GM23338 (cell line): Measurements from ENCODE around the gene YIPF2. TPM values are rescaled to one million over a fixed set of nuclear protein-coding genes. Genes with fewer than 3 reads are reported as not detected.

ENCODE experiments used
- ATAC-seq: fragments of 200-7000 bp; cut with Tn5 transposase; 3 replicates; pipeline ENCODE4 v1.9.1; 2020
- DNase-seq: peaks from one replicate; pipeline ENCODE4 v3.0.0-alpha.2; 2015; ENCODE audit warnings: low spot score
- H2AFZ ChIP-seq: fragments of 200-600 bp; sonication (generic); 2 replicates; pipeline ENCODE4 v1.8.0; 2016; ENCODE audit warnings: antibody characterized with exemption, mild to moderate bottlenecking, moderate library complexity
- H3F3A ChIP-seq: fragments of 200-600 bp; sonication (generic); replicated peaks from 2 replicates; pipeline ENCODE4 v1.8.0; 2017; ENCODE audit warnings: antibody characterized with exemption, mixed run types, low read depth
- H3K27ac ChIP-seq: fragments of 200-600 bp; sonication (generic); 2 replicates; pipeline ENCODE4 v1.6.1; 2016; ENCODE audit warnings: low read depth
- H3K27me3 ChIP-seq: fragments of 200-600 bp; sonication (generic); 2 replicates; pipeline ENCODE4 v1.8.0; 2016; ENCODE audit warnings: mild to moderate bottlenecking, mixed run types, moderate library complexity; ENCODE audit not compliant: insufficient read depth
- H3K36me3 ChIP-seq: fragments of 200-600 bp; sonication (generic); 2 replicates; pipeline ENCODE4 v1.8.0; 2016; ENCODE audit warnings: mild to moderate bottlenecking; ENCODE audit not compliant: insufficient read depth
- H3K4me1 ChIP-seq: fragments of 200-600 bp; sonication (generic); 2 replicates; pipeline ENCODE4 v1.8.0; 2016; ENCODE audit warnings: mild to moderate bottlenecking, moderate library complexity; ENCODE audit not compliant: insufficient read depth
- H3K4me2 ChIP-seq: fragments of 200-600 bp; sonication (generic); 2 replicates; pipeline ENCODE4 v1.7.1; 2017; ENCODE audit warnings: mixed run types
- H3K4me3 ChIP-seq: fragments of 200-600 bp; sonication (generic); 2 replicates; pipeline ENCODE4 v1.6.1; 2016; ENCODE audit warnings: mixed run types
- H3K79me2 ChIP-seq: fragments of 200-600 bp; sonication (generic); replicated peaks from 2 replicates; pipeline ENCODE4 v1.8.0; 2017; ENCODE audit warnings: mild to moderate bottlenecking; ENCODE audit not compliant: insufficient read depth
- H3K9me2 ChIP-seq: fragments of 200-600 bp; sonication (generic); 2 replicates; pipeline ENCODE4 v1.8.0; 2017; ENCODE audit not compliant: insufficient read depth
- H4K20me1 ChIP-seq: fragments of 200-600 bp; sonication (generic); replicated peaks from 2 replicates; pipeline ENCODE4 v1.8.0; 2017; ENCODE audit warnings: mild to moderate bottlenecking; ENCODE audit not compliant: insufficient read depth
- H3K27ac Mint-ChIP-seq: 2 replicates; pipeline ENCODE4 v1.8.0; 2020; ENCODE audit warnings: inconsistent platforms, mild to moderate bottlenecking, moderate library complexity, mixed read lengths
- H3K27me3 Mint-ChIP-seq: 3 replicates; pipeline ENCODE4 v1.8.0; 2022; ENCODE audit warnings: low read depth, mild to moderate bottlenecking, moderate library complexity, mixed read lengths, inconsistent platforms; ENCODE audit not compliant: insufficient read depth, poor library complexity
- H3K36me3 Mint-ChIP-seq: 3 replicates; pipeline ENCODE4 v1.8.0; 2021; ENCODE audit warnings: low read depth, mild to moderate bottlenecking, inconsistent platforms, moderate library complexity, mixed read lengths
- H3K4me1 Mint-ChIP-seq: 3 replicates; pipeline ENCODE4 v1.8.0; 2020; ENCODE audit warnings: mild to moderate bottlenecking, inconsistent platforms, mixed read lengths
- H3K4me3 Mint-ChIP-seq: 3 replicates; pipeline ENCODE4 v1.8.0; 2021; ENCODE audit warnings: moderate library complexity, mild to moderate bottlenecking, inconsistent platforms, mixed read lengths
- H3K9me3 Mint-ChIP-seq: 3 replicates; pipeline ENCODE4 v1.8.0; 2020; ENCODE audit warnings: moderate library complexity, mild to moderate bottlenecking, inconsistent platforms, mixed read lengths
- CREB1 ChIP-seq: fragments of 250-450 bp; sonication (Bioruptor Pico); IDR thresholded peaks from 2 replicates; pipeline ENCODE4 v1.5.0; 2020; ENCODE audit warnings: low read depth, mild to moderate bottlenecking, moderate library complexity
- CTCF ChIP-seq, 2 experiments: fragments of 200-600 bp in 1 of 2; sonication (generic) in 1 of 2; conservative IDR thresholded peaks; 2 replicates each; pipeline versions ENCODE4 v1.5.1 to v1.6.1; 2016 to 2017; ENCODE audit warnings: antibody characterized with exemption in 2 of 2, low read depth in 2 of 2, mild to moderate bottlenecking in 2 of 2, moderate library complexity in 1 of 2
- ETS1 ChIP-seq: IDR thresholded peaks from 2 replicates; pipeline ENCODE4 v1.6.1; 2016; ENCODE audit warnings: antibody characterized with exemption
- EZH2 ChIP-seq: fragments of 200-600 bp; sonication (generic); IDR thresholded peaks from one replicate; pipeline ENCODE4 v1.8.0; 2017; ENCODE audit warnings: antibody characterized with exemption, mild to moderate bottlenecking, low read depth; ENCODE audit not compliant: unreplicated experiment
- EZH2phosphoT487 ChIP-seq: fragments of 200-600 bp; sonication (generic); IDR thresholded peaks from one replicate; pipeline ENCODE4 v1.8.1; 2018; ENCODE audit warnings: antibody characterized with exemption; ENCODE audit not compliant: unreplicated experiment
- JUNB ChIP-seq: IDR thresholded peaks from one replicate; pipeline ENCODE4 v1.6.1; 2016; ENCODE audit warnings: antibody characterized with exemption; ENCODE audit not compliant: unreplicated experiment
- NANOG ChIP-seq: IDR thresholded peaks from 2 replicates; pipeline ENCODE4 v1.6.1; 2016; ENCODE audit warnings: antibody characterized with exemption, borderline replicate concordance
- POLR2AphosphoS5 ChIP-seq: IDR thresholded peaks from 2 replicates; pipeline ENCODE4 v1.6.1; 2016; ENCODE audit warnings: antibody characterized with exemption, low read depth
- REST ChIP-seq: IDR thresholded peaks from one replicate; pipeline ENCODE4 v1.6.1; 2018; ENCODE audit warnings: antibody characterized with exemption; ENCODE audit not compliant: unreplicated experiment
- STAT1 ChIP-seq: IDR thresholded peaks from one replicate; pipeline ENCODE4 v1.6.1; 2016; ENCODE audit warnings: antibody characterized with exemption; ENCODE audit not compliant: unreplicated experiment
- ZNF114 ChIP-seq: fragments of 250-450 bp; sonication (Bioruptor Pico); IDR thresholded peaks from 2 replicates; pipeline ENCODE4 v1.5.0; 2020; ENCODE audit warnings: mild to moderate bottlenecking, moderate library complexity
- ZNF331 ChIP-seq: fragments of 250-450 bp; sonication (Bioruptor Pico); IDR thresholded peaks from 2 replicates; pipeline ENCODE4 v1.5.0; 2020; ENCODE audit warnings: low read depth, mild to moderate bottlenecking, moderate library complexity
- ZNF462 ChIP-seq: fragments of 250-450 bp; sonication (Bioruptor Pico); IDR thresholded peaks from 2 replicates; pipeline ENCODE4 v1.5.0; 2020; ENCODE audit warnings: mild to moderate bottlenecking, moderate library complexity
- polyA plus RNA-seq: library from polyadenylated mRNA; unstranded; fragments of >200 nt; fragmentation: Nextera tagmentation; extraction: Ambion mirVana; gene quantifications from 2 replicates; pipeline ENCODE4 v1.2.1, GENCODE V29; 2016
- total RNA-seq: library from RNA; depleted of rRNA; stranded (reverse); fragments of >200 nt; shearing (Covaris generic); gene quantifications from 2 replicates; pipeline ENCODE4 v1.2.3, GENCODE V29; 2014

Gene YIPF2
- total and polyA plus RNA-seq, 2 experiments from 2014 or later = 36.3 to 63.7 TPM

GRCh38 chr19:10975374-10976130 lies 47.1 kb upstream of the YIPF2 start:
- TF ChIP-seq STAT1 = no peak
- TF ChIP-seq POLR2AphosphoS5 = no peak
- no peak for TF ChIP-seq ZNF331 (CRISPR knock-in tag)
- no peak for TF ChIP-seq REST
- TF ChIP-seq JUNB = no peak
- TF ChIP-seq ZNF114 (CRISPR knock-in tag) = no peak
- no peak for TF ChIP-seq ETS1
- no peak for TF ChIP-seq ZNF462 (CRISPR knock-in tag)
- no peak for TF ChIP-seq CTCF (conservative IDR thresholded peaks at IDR 0.05; ENCODE audit: low read depth in 2 of 2)
- TF ChIP-seq EZH2 = no peak
- no peak for TF ChIP-seq NANOG
- TF ChIP-seq EZH2phosphoT487 = no peak
- no peak for TF ChIP-seq CREB1
- no peak overlapping the region for H3K4me3 ChIP-seq

More at GRCh38 chr19:10975374-10976130, 47.1 kb upstream of the YIPF2 start:
- no peaks in the 10 kb centered on the region for H3K27me3 ChIP-seq
- H3K4me3 Mint-ChIP-seq = no peak overlapping the region
- DNase-seq (no peak), ATAC-seq (no peak)
- no peak overlapping the region for H3K4me2 ChIP-seq
- H4K20me1 ChIP-seq = peaks cover 57% of the 10 kb centered on the region
- H3K36me3 ChIP-seq = no peaks in the 10 kb centered on the region
- no peak overlapping the region for H2AFZ ChIP-seq
- H3K27me3 Mint-ChIP-seq = peaks cover 4% of the 10 kb centered on the region
- H3K36me3 Mint-ChIP-seq = peaks cover 26% of the 10 kb centered on the region
- 0 out of 2 replicates have a peak, but pooled peaks cover 6% of the 10 kb centered on the region for H3F3A ChIP-seq
- peaks cover 100% of the 10 kb centered on the region for H3K79me2 ChIP-seq
- H3K27ac ChIP-seq = peak overlapping the region; percentile 72
- H3K4me1 ChIP-seq = no peaks in the 10 kb centered on the region; the same call in none of the 2 replicates
- H3K9me2 ChIP-seq = no peaks in the 10 kb centered on the region
- peaks cover 7% of the 10 kb centered on the region for H3K9me3 Mint-ChIP-seq
- peaks cover 17% of the 10 kb centered on the region; the same call in 2 of the 3 replicates for H3K4me1 Mint-ChIP-seq
- no peak overlapping the region; the same call in 1 of the 2 replicates for H3K27ac Mint-ChIP-seq
